Measurements from ENCODE around the gene NAA10.

Gene NAA10

DNA sequence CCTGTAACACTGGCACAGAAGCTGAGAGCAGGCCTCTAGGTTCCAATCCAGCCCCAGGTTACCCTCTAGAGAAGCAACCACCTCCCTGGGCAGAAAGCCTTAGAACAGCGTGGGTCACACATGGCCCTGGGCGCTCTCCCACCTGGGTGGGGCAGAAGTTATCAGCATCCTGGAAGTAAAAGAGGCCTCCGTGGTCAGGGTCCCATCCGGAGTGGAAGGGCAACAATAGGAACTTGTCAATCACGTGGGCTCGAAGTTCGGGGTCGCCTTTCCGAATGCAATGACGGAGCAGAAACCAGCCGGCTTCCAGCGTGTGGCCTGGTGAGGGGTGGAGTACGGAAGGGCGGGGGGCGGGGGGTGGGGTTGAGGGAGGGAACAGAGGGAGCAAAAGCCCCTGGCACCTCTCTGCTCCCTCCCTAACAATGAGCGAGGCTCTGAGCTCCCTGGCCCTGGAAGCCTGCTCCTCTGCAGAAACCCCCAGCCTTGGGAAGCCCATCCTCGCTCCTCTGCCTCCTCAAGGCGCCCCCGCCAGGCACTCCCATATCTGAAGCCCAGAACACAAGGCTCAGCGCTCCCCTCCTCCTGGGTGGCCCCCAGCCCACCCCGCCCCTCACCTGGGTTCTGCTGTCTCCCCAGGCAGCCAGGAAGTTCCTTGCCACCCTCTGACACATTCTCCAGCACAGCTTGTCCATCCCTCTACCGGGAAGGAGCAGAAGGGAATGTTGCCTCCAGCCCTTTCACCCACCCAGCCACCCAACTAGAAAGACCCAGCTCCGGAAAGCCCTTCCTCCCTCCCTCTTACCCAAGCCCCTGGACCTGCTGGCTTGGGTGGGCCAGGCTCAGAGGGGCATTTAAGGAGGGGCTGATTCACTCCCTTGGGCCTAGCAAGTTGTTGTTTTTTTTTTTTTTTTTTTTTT lies 6.8 kb upstream of the NAA10 start:
- no peak for DNase-seq (ENCODE audit: low read depth)
- no peak overlapping the region for H3K4me3 ChIP-seq (ENCODE audit: low read depth, low read length)
- TF ChIP-seq, protein P1, sequence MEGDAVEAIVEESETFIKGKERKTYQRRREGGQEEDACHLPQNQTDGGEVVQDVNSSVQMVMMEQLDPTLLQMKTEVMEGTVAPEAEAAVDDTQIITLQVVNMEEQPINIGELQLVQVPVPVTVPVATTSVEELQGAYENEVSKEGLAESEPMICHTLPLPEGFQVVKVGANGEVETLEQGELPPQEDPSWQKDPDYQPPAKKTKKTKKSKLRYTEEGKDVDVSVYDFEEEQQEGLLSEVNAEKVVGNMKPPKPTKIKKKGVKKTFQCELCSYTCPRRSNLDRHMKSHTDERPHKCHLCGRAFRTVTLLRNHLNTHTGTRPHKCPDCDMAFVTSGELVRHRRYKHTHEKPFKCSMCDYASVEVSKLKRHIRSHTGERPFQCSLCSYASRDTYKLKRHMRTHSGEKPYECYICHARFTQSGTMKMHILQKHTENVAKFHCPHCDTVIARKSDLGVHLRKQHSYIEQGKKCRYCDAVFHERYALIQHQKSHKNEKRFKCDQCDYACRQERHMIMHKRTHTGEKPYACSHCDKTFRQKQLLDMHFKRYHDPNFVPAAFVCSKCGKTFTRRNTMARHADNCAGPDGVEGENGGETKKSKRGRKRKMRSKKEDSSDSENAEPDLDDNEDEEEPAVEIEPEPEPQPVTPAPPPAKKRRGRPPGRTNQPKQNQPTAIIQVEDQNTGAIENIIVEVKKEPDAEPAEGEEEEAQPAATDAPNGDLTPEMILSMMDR (IDR thresholded peaks at IDR 0.05; ENCODE audit: insufficient read depth, low read depth, low read length, missing control alignments), result no peak

DNA sequence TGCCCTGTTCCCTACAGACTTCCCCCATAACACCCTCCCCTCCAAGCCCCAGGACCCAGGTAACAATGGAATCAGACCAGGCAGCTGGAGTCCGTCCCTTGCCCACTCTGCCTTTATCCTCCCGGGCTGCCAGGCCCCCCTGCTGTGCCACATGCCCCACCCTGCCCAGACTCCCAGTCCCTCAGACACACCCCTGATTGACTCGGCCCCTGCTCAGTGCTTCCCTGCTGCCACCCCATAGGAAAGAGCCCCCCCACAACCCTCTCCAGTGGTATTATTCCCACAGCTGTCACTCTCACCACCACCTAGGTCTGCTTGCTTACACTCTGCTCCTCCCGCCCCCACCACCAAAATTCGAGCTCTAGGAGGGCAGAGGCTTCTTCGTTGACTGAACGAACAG lies 4.7 kb upstream of the NAA10 start:
- DNase-seq (ENCODE audit: low read depth), result no peak
- TF ChIP-seq, protein P1 (IDR thresholded peaks at IDR 0.05; ENCODE audit: insufficient read depth, low read depth, low read length, missing control alignments), result no peak
- no peak overlapping the region for H3K4me3 ChIP-seq (ENCODE audit: low read depth, low read length)

DNA sequence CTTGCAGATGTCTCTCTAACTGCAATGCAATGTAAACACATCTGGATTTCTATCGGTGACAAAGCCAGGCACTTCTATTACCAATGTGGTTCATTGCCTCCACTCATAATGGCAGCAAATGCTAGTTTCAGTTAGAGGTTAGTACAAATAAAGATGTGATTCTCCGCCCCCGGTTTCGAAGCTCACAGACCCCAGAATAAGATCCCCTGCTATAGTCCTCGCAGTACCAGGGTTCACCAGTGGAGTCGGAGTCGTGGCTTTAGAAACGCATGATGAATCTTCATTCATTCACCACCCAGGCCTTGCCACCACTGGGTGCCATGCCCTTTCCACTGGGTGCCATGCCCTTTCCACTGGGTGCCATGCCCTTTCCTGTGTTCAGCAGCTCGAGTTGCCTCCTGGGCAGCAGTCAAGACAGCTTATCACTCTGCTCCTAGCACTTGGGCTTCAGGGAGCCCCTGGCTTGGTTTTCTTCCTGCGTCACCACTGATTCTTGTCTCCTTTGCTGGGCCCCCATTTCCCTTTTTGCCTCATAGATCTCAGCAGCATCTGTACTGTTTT lies 3.5 kb upstream of the NAA10 start:
- TF ChIP-seq, protein P1 (IDR thresholded peaks at IDR 0.05; ENCODE audit: insufficient read depth, low read depth, low read length, missing control alignments), result no peak
- H3K4me3 ChIP-seq (ENCODE audit: low read depth, low read length), result no peak overlapping the region
- DNase-seq (ENCODE audit: low read depth), result no peak

DNA sequence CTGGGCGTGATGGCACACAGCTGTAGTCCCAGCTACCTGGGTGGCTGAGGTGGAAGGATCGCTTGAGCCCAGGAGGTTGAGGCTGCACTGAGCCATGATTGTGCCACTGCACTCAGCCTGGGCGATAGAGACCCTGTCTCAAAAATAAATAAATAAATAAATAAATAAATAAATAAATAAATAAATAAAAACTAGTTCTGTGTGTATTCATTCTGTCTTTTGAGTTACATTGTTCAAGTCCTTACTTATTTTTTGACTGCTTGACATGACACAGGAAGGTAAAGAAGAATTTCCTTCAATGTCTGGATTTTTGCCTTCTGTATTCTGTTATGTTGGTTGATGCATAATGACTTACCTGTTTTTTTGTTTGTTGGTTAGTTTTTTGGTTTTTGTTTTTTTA lies 2.2 kb upstream of the NAA10 start:
- TF ChIP-seq, protein P1 (IDR thresholded peaks at IDR 0.05; ENCODE audit: insufficient read depth, low read depth, low read length, missing control alignments), result no peak
- no peak overlapping the region for H3K4me3 ChIP-seq (ENCODE audit: low read depth, low read length)
- DNase-seq (ENCODE audit: low read depth), result no peak

DNA sequence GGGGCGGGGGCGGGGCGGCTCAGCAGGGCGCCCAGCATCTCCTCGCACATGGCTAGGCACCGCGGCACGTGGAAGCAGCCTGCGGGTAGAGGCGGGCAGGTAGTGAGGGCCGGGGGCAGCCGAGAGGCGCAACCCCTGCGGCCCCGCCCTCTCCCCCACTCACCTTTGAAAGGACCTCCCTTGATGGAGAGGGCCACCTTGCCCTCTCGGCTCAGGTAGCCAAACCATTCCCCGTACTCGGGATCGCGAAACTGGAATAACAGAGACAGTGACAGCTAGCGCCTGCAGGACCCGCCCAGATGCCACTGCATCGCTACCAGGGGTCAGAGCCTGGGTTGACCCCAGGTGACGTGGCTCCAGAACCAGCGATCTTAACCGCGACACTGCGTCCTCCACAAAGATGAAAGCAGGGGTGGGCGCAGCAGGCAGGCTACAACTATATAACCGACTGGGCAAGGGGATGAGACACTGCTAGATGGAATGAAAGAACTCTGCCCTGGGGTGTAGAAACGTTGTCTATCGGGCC lies 552 bp upstream of the NAA10 start:
- DNase-seq (ENCODE audit: low read depth), result no peak
- H3K4me3 ChIP-seq (ENCODE audit: low read depth, low read length), result peak overlapping the region; percentile 59
- TF ChIP-seq, protein P1 (IDR thresholded peaks at IDR 0.05; ENCODE audit: insufficient read depth, low read depth, low read length, missing control alignments), result no peak

DNA sequence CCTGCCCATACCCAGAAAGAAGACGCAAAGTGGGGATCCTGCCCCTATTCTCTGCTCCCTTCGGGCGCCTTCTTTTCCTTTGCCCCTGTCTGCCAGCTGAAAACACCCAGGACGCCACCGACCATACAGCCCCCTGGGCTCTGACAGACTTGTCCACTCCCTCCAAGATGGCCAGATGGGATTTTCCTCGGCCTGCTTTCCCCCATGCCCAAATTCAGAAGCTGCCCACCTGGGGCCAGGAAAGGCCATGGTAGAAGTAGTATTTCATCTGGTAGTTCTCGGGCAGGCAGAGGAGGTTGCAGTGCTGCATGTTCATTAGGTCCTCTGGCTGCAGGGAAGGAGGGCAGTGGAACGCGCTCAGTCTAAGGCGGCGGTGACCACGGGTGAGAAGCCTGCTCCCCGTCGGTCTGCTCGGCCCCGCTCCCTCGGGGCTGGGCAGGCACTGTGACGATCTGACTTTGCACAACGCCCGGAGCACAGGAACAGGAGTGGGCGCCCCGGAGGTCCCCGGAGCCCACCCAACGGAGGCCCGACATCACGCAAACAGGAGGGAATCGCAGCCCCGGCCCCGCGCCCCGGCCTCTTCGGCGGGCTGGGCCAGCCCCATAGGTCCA lies 582 bp downstream of the NAA10 start:
- no peak for DNase-seq (ENCODE audit: low read depth)
- TF ChIP-seq, protein P1 (IDR thresholded peaks at IDR 0.05; ENCODE audit: insufficient read depth, low read depth, low read length, missing control alignments), result no peak

More for the DNA sequence above, 582 bp downstream of the NAA10 start:
- H3K4me3 ChIP-seq (ENCODE audit: low read depth, low read length), result peak overlapping the region; percentile 73
